HEK293 (cell line): Measurements from ENCODE around the gene HIBCH.

Experiments
- CTCF ChIA-PET: fragments of 350-600 bp; formaldehyde crosslinking; extraction: SDS; loops from one replicate; lab custom pipeline; 2021; ENCODE audit warnings: antibody characterized with exemption; lab: Yijun Ruan, JAX
- POLR2A ChIA-PET: fragments of 300-600 bp; formaldehyde crosslinking; extraction: SDS; loops from one replicate; lab custom pipeline; 2020; ENCODE audit warnings: antibody characterized with exemption, inconsistent platforms; lab: Yijun Ruan, JAX
- H3K27ac ChIP-seq: fragments of 200-500 bp; sonication (Bioruptor generic); 2 replicates; pipeline ENCODE4 v1.5.1; 2014; ENCODE audit warnings: low read depth, low read length, control low read depth, inconsistent platforms; ENCODE audit errors: extremely low read depth
- H3K36me3 ChIP-seq, 2 experiments: fragments of 200-500 bp in 1 of 2; sonication (Bioruptor generic) in 1 of 2; 1 replicate in 1 of 2; 2 replicates in 1 of 2; pipeline ENCODE4 v1.5.1; 2014 to 2017; ENCODE audit warnings: inconsistent platforms in 2 of 2, low read length in 2 of 2; ENCODE audit not compliant: control insufficient read depth in 2 of 2, insufficient read depth in 1 of 2
- H3K4me1 ChIP-seq: fragments of 200-500 bp; sonication (Bioruptor generic); 2 replicates; pipeline ENCODE4 v1.5.1; 2014; ENCODE audit warnings: mild to moderate bottlenecking, low read length, inconsistent platforms; ENCODE audit not compliant: control insufficient read depth, insufficient read depth
- H3K4me3 ChIP-seq: 2 replicates; pipeline ENCODE4 v1.5.1; 2011; ENCODE audit warnings: low read depth, mild to moderate bottlenecking, control low read depth, low read length, moderate library complexity
- H3K9me3 ChIP-seq: fragments of 200-500 bp; sonication (Bioruptor generic); 2 replicates; pipeline ENCODE4 v1.5.1; 2014; ENCODE audit warnings: low read depth, low read length, inconsistent platforms; ENCODE audit not compliant: control insufficient read depth, insufficient read depth
- GLIS1 ChIP-seq: fragments of 450-650 bp; formaldehyde crosslinking; IDR thresholded peaks from 2 replicates; pipeline ENCODE4 v1.5.1; 2016; ENCODE audit warnings: missing biosample characterization, missing genetic modification characterization
- MZF1 ChIP-seq: fragments of 450-650 bp; formaldehyde crosslinking; IDR thresholded peaks from 2 replicates; pipeline ENCODE4 v1.5.1; 2017; ENCODE audit warnings: missing biosample characterization, missing genetic modification characterization, borderline replicate concordance
- PATZ1 ChIP-seq: fragments of 450-650 bp; formaldehyde crosslinking; IDR thresholded peaks from 2 replicates; pipeline ENCODE4 v1.5.1; 2016; ENCODE audit warnings: missing biosample characterization, missing genetic modification characterization
- ZBTB1 ChIP-seq: fragments of 450-650 bp; formaldehyde crosslinking; IDR thresholded peaks from 2 replicates; pipeline ENCODE4 v1.5.1; 2016; ENCODE audit warnings: missing biosample characterization, missing genetic modification characterization
- ZBTB11 ChIP-seq: fragments of 450-650 bp; formaldehyde crosslinking; conservative IDR thresholded peaks from 2 replicates; pipeline ENCODE4 v1.5.1; 2016; ENCODE audit warnings: low read depth, missing biosample characterization, missing genetic modification characterization
- ZBTB6 ChIP-seq: fragments of 450-650 bp; formaldehyde crosslinking; IDR thresholded peaks from 2 replicates; pipeline ENCODE4 v1.5.1; 2017; ENCODE audit warnings: missing biosample characterization, missing genetic modification characterization
- ZBTB7A ChIP-seq: fragments of 450-650 bp; formaldehyde crosslinking; IDR thresholded peaks from 2 replicates; pipeline ENCODE4 v1.5.1; 2016; ENCODE audit warnings: low read depth, missing biosample characterization, missing genetic modification characterization
- ZBTB8A ChIP-seq: fragments of 450-650 bp; formaldehyde crosslinking; IDR thresholded peaks from 2 replicates; pipeline ENCODE4 v1.5.1; 2016; ENCODE audit warnings: missing biosample characterization, missing genetic modification characterization
- ZFP41 ChIP-seq: fragments of 450-650 bp; formaldehyde crosslinking; IDR thresholded peaks from 2 replicates; pipeline ENCODE4 v1.5.1; 2016; ENCODE audit warnings: missing biosample characterization, missing genetic modification characterization, borderline replicate concordance
- ZIC2 ChIP-seq: fragments of 450-650 bp; formaldehyde crosslinking; IDR thresholded peaks from 2 replicates; pipeline ENCODE4 v1.5.1; 2016; ENCODE audit warnings: missing biosample characterization, missing genetic modification characterization
- ZNF133 ChIP-seq: fragments of 450-650 bp; formaldehyde crosslinking; IDR thresholded peaks from 2 replicates; pipeline ENCODE4 v1.5.1; 2016; ENCODE audit warnings: missing biosample characterization, missing genetic modification characterization
- ZNF157 ChIP-seq: fragments of 450-650 bp; formaldehyde crosslinking; IDR thresholded peaks from 2 replicates; pipeline ENCODE4 v1.5.1; 2016; ENCODE audit warnings: missing biosample characterization, missing genetic modification characterization
- ZNF214 ChIP-seq: fragments of 450-650 bp; formaldehyde crosslinking; IDR thresholded peaks from 2 replicates; pipeline ENCODE4 v1.5.1; 2017; ENCODE audit warnings: missing biosample characterization, mild to moderate bottlenecking, missing genetic modification characterization, borderline replicate concordance
- ZNF248 ChIP-seq: fragments of 450-650 bp; formaldehyde crosslinking; IDR thresholded peaks from 2 replicates; pipeline ENCODE4 v1.5.1; 2017; ENCODE audit warnings: missing biosample characterization, missing genetic modification characterization
- ZNF530 ChIP-seq: fragments of 450-650 bp; formaldehyde crosslinking; IDR thresholded peaks from 2 replicates; pipeline ENCODE4 v1.5.1; 2016; ENCODE audit warnings: low read depth, missing biosample characterization, missing genetic modification characterization
- ZNF561 ChIP-seq: fragments of 450-650 bp; IDR thresholded peaks from 2 replicates; pipeline ENCODE4 v1.5.1; 2018; ENCODE audit warnings: missing biosample characterization, missing genetic modification characterization, borderline replicate concordance
- ZNF639 ChIP-seq: fragments of 450-650 bp; formaldehyde crosslinking; IDR thresholded peaks from 2 replicates; pipeline ENCODE4 v1.5.1; 2016; ENCODE audit warnings: missing biosample characterization, missing genetic modification characterization
- ZNF792 ChIP-seq: fragments of 450-650 bp; formaldehyde crosslinking; IDR thresholded peaks from 2 replicates; pipeline ENCODE4 v1.5.1; 2016; ENCODE audit warnings: missing biosample characterization, missing genetic modification characterization
- ZNF843 ChIP-seq: fragments of 450-650 bp; formaldehyde crosslinking; IDR thresholded peaks from 2 replicates; pipeline ENCODE4 v1.5.1; 2016; ENCODE audit warnings: missing biosample characterization, missing genetic modification characterization
- ZSCAN18 ChIP-seq: fragments of 450-650 bp; formaldehyde crosslinking; IDR thresholded peaks from 2 replicates; pipeline ENCODE4 v1.5.1; 2016; ENCODE audit warnings: missing biosample characterization, missing genetic modification characterization

Gene HIBCH

GRCh38 chr2:190343089-190343535 is 23.5 kb upstream of the HIBCH start (continued):
- no peak for TF ChIP-seq PATZ1
- TF ChIP-seq ZNF214 (tag by site-specific recombination): no peak
- TF ChIP-seq ZNF639 (tag by site-specific recombination): no peak
- no peak for TF ChIP-seq ZBTB8A
- TF ChIP-seq ZNF561 (tag by site-specific recombination): no peak
- no peak for TF ChIP-seq ZBTB6
- TF ChIP-seq ZNF530 (tag by site-specific recombination): no peak
- no peak for TF ChIP-seq ZNF133 (tag by site-specific recombination)
- no peak for TF ChIP-seq ZBTB11 (tag by site-specific recombination)
- no peak for TF ChIP-seq ZBTB1
- TF ChIP-seq ZFP41 (tag by site-specific recombination): no peak

GRCh38 chr2:190342611-190343010 is 23.0 kb upstream of the HIBCH start:
- Histone ChIP-seq H3K36me3 (peaks cover 0 to 6% of the 10 kb centered on the region in 2 experiments; a peak in 1 of 3 replicates), H3K4me1 (0 out of 2 replicates have a peak, but pooled peaks cover 6% of the 10 kb centered on the region), H3K27ac (no peak overlapping the region), H3K9me3 (no peaks in the 10 kb centered on the region), H3K4me3 (no peak overlapping the region)
- TF ChIP-seq ZSCAN18 (tag by site-specific recombination): no peak
- TF ChIP-seq MZF1 (tag by site-specific recombination): no peak
- peak; percentile 27; the same call in 1 of the 2 replicates for TF ChIP-seq ZIC2 (tag by site-specific recombination)
- TF ChIP-seq ZNF248 (tag by site-specific recombination): no peak
- peak; percentile 58 for TF ChIP-seq GLIS1
- TF ChIP-seq ZNF843 (tag by site-specific recombination): no peak
- TF ChIP-seq ZNF157 (tag by site-specific recombination): no peak
- no peak for TF ChIP-seq ZBTB7A (tag by site-specific recombination)
- no peak for TF ChIP-seq ZNF792 (tag by site-specific recombination)
- CTCF ChIA-PET: interaction anchor here (0.5 kb wide), 2 partner anchors 12 to 460 kb away, joined by 3 read pairs; no protein-coding TSS in a partner anchor
- POLR2A ChIA-PET: interaction anchor here (0.5 to 1.9 kb wide), 2 partner anchors 12 to 23 kb away, joined by 4 to 11 read pairs; partner anchors contain the start of gene HIBCH
